ENCODE measurements around the gene APEX1. TPM values are rescaled to one million over a fixed set of nuclear protein-coding genes. Genes with fewer than 3 reads are reported as not detected.
"Not testable (repeated sequence)": the region's sequence is repeated elsewhere in the genome, so short reads cannot be mapped to it uniquely, and the experiment has no call there.

APEX1 gene
- total RNA-seq, 6 experiments from 2014 or later: 50.2 to 87.0 (median 59.8) TPM

DNA sequence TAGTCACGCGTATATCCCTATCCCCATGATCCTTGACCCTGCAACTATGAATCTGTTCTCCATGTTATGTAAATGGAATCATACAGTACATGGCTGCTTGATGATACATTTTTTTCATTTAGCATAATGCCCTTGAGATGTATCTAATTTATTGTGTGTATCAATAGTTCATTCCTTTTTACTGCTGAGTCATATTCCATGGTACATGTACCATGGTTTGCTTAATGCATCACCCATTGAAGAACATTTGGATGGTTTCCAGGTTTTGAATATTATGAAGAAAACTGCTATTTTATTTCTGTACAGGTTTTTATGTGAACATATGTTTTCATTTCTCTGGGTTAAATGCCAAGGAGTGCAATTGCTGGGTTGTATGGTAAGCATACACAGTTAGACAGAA is 46.3 kb downstream of the APEX1 start:
- intact Hi-C loops (cut with DNase I): no loop called here
- no peak for ATAC-seq

DNA sequence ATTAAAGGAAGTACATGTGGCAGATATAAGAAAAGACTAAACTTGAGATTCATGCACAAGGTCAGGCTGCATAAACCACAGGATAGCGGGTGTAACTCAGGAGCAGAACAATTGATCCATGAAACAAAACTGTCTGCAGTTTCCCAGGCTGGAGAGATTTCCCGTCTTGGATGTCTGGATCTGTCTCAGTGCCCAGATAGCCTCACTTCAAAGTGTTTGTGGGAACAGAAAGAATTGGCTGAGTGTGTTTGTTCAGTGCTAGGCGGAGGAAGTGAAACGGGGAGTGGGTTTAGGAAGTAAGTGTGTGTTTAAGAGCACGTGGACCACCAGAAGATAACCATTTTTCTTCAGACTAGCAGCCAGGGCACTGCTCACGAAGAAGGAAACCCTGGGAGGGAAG is 48.9 kb downstream of the APEX1 start:
- DNase-seq (no peak), ATAC-seq (peak in 2 of 4 donors; percentile 43 to 54)
- TF ChIP-seq, protein P1, sequence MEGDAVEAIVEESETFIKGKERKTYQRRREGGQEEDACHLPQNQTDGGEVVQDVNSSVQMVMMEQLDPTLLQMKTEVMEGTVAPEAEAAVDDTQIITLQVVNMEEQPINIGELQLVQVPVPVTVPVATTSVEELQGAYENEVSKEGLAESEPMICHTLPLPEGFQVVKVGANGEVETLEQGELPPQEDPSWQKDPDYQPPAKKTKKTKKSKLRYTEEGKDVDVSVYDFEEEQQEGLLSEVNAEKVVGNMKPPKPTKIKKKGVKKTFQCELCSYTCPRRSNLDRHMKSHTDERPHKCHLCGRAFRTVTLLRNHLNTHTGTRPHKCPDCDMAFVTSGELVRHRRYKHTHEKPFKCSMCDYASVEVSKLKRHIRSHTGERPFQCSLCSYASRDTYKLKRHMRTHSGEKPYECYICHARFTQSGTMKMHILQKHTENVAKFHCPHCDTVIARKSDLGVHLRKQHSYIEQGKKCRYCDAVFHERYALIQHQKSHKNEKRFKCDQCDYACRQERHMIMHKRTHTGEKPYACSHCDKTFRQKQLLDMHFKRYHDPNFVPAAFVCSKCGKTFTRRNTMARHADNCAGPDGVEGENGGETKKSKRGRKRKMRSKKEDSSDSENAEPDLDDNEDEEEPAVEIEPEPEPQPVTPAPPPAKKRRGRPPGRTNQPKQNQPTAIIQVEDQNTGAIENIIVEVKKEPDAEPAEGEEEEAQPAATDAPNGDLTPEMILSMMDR (IDR thresholded peaks at IDR 0.05): no peak
- TF ChIP-seq POLR2A (IDR thresholded peaks at IDR 0.05): no peak
- Histone ChIP-seq H3K4me1 (no peaks in the 10 kb centered on the region), H3K4me3 (no peak overlapping the region), H3K27ac (no peak overlapping the region), H3K9me3 (no peaks in the 10 kb centered on the region), H3K27me3 (no peaks in the 10 kb centered on the region), H3K36me3 (no peaks in the 10 kb centered on the region)
- intact Hi-C loops (cut with DNase I): no loop called here
- WGBS (ENCODE audit: insufficient coverage, low coverage, low lambda C conversion rate, missing lambda C conversion rate): 39% methylated on average over 6 of the region's 6 CpGs

More for the DNA sequence above, 46.3 kb downstream of the APEX1 start:
- Histone ChIP-seq H3K4me1 (no peaks in the 10 kb centered on the region), H3K27ac (no peak overlapping the region), H3K4me3 (no peak overlapping the region), H3K27me3 (no peaks in the 10 kb centered on the region), H3K9me3 (no peaks in the 10 kb centered on the region), H3K36me3 (no peaks in the 10 kb centered on the region)
- 100% methylated on average over 2 of the region's 2 CpGs for WGBS (ENCODE audit: insufficient coverage, low coverage, low lambda C conversion rate, missing lambda C conversion rate)
- TF ChIP-seq, protein P1 (IDR thresholded peaks at IDR 0.05): no peak
- no peak for TF ChIP-seq POLR2A (IDR thresholded peaks at IDR 0.05)
- DNase-seq: no peak

DNA sequence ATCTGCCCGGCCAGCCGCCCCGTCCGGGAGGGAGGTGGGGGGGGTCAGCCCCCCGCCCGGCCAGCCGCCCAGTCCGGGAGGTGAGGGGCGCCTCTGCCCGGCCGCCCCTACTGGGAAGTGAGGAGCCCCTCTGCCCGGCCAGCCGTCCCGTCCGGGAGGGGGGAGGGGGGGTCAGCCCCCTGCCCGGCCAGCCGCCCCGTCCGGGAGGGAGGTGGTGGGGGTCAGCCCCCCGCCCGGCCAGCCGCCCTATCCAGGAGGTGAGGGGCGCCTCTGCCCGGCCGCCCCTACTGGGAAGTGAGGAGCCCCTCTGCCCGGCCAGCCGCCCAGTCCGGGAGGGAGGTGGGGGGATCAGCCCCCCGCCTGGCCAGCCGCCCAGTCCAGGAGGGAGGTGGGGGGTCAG is 51.2 kb downstream of the APEX1 start:
- H3K27me3 ChIP-seq; ATAC-seq; H3K27ac ChIP-seq; H3K36me3 ChIP-seq; H3K9me3 ChIP-seq; DNase-seq; H3K4me3 ChIP-seq; intact Hi-C loops (cut with DNase I); H3K4me1 ChIP-seq: not testable (repeated sequence)
- no CpG with 5 or more reads among the region's 30 CpGs for WGBS (ENCODE audit: insufficient coverage, low coverage, low lambda C conversion rate, missing lambda C conversion rate)

DNA sequence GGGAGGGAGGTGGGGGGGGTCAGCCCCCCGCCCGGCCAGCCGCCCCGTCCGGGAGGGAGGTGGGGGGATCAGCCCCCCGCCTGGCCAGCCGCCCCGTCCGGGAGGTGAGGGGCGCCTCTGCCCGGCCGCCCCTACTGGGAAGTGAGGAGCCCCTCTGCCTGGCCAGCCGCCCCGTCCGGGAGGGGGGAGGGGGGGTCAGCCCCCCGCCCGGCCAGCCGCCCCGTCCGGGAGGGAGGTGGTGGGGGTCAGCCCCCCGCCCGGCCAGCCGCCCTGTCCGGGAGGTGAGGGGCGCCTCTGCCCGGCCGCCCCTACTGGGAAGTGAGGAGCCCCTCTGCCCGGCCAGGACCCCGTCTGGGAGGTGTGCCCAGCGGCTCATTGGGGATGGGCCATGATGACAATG is 51.7 kb downstream of the APEX1 start:
- H3K36me3 ChIP-seq; intact Hi-C loops (cut with DNase I); H3K9me3 ChIP-seq; ATAC-seq; H3K4me3 ChIP-seq; H3K27ac ChIP-seq; H3K4me1 ChIP-seq; DNase-seq; H3K27me3 ChIP-seq: not testable (repeated sequence)
- no CpG with 5 or more reads among the region's 30 CpGs for WGBS (ENCODE audit: insufficient coverage, low coverage, low lambda C conversion rate, missing lambda C conversion rate)

Small RNAs within 50 kb of the gene (small RNA-seq; reads per million reads assigned to genes)
- gene RNA5SP382: 1.5 to 4.3 reads per million in 2 experiments

Other genes with a start within 250 kb of the APEX1 start
- not detected for gene OR11H6, start 231.5 kb upstream of the APEX1 start, total RNA-seq
- not detected for gene OR11H7, start 226.2 kb upstream of the APEX1 start, total RNA-seq
- not detected for gene OR11H4, start 215.9 kb upstream of the APEX1 start, total RNA-seq
- 1 to 10 TPM; 3.1 to 5.1 (median 4.2) TPM for gene TTC5, start 149.3 kb upstream of the APEX1 start, total RNA-seq
- gene CCNB1IP1, start 121.9 kb upstream of the APEX1 start, total RNA-seq: 10 to 100 TPM; 15.7 to 55.5 (median 24.9) TPM
- gene PARP2, start 111.6 kb upstream of the APEX1 start, total RNA-seq: 10 to 100 TPM in 2 of 6 experiments, 1 to 10 TPM in 4; 5.5 to 10.4 (median 9.1) TPM
- gene TEP1, start 41.7 kb upstream of the APEX1 start, total RNA-seq: 10 to 100 TPM; 10.8 to 17.6 (median 14.0) TPM
- under 1 TPM in 5 of 6 experiments, not detected in 1; 0.06 to 0.19 (median 0.11) TPM for gene KLHL33, start 19.1 kb upstream of the APEX1 start, total RNA-seq
- 10 to 100 TPM; 11.2 to 43.8 (median 14.4) TPM for gene OSGEP, start 414 bp upstream of the APEX1 start, total RNA-seq
- 10 to 100 TPM in 4 of 6 experiments, 1 to 10 TPM in 2; 7.0 to 13.8 (median 11.4) TPM for gene PIP4P1, start 6.2 kb downstream of the APEX1 start, total RNA-seq
- 10 to 100 TPM; 22.1 to 48.9 (median 30.9) TPM for gene PNP, start 14.2 kb downstream of the APEX1 start, total RNA-seq
- under 1 TPM in 2 of 6 experiments, not detected in 4; 0.29 to 0.40 TPM for gene RNASE10, start 50.3 kb downstream of the APEX1 start, total RNA-seq
- gene RNASE9, start 105.8 kb downstream of the APEX1 start, total RNA-seq: not detected
- gene RNASE11, start 132.8 kb downstream of the APEX1 start, total RNA-seq: not detected
- not detected for gene RNASE12, start 136.2 kb downstream of the APEX1 start, total RNA-seq
- not detected for gene OR6S1, start 186.5 kb downstream of the APEX1 start, total RNA-seq
- gene RNASE4, start 229.3 kb downstream of the APEX1 start, total RNA-seq: 100 to 1,000 TPM; 129 to 175 (median 151) TPM
- gene ANG, start 233.5 kb downstream of the APEX1 start, total RNA-seq: 1,000 to 10,000 TPM in 1 of 6 experiments, 100 to 1,000 TPM in 5; 361 to 1,830 (median 780) TPM

Measured in right lobe of liver (tissue), 6 donors.